ENCODE data around the gene TEX14.
A peak's percentile ranks its signal among the peaks of the same experiment; 100 is the strongest.

The TEX14 gene

GRCh38 chr17:58722696-58723095 is 30.9 kb upstream of the TEX14 start:
- H3K4me3 ChIP-seq (replicated peaks; ENCODE audit: low read depth, low read length) = no peak overlapping the region
- no peak for DNase-seq (ENCODE audit: low read depth)
- TF ChIP-seq CTCF (IDR thresholded peaks at IDR 0.05; ENCODE audit: low read length, missing control alignments) = no peak

DNA sequence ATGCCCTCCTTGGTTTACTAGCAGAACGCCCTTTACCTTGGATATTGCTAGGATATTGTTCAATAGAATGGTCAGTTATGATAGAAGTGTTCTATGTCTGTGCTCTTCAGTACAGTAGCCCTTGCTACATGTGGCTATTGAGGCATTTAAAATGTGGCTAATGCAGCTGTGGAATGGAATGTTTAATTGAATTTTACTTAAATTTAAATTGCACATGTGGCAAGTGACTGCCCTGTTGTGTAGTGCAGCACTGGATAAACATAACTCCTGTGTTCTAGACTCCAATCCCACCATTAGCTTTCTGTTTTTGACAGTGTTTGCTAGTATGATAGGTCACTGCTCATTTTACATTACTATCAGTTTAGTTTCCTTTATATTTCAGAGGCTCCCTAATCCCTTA is 30.4 kb upstream of the TEX14 start:
- no peak for DNase-seq (ENCODE audit: low read depth)
- H3K4me3 ChIP-seq (replicated peaks; ENCODE audit: low read depth, low read length) = no peak overlapping the region
- no peak for TF ChIP-seq CTCF (IDR thresholded peaks at IDR 0.05; ENCODE audit: low read length, missing control alignments)

GRCh38 chr17:58710948-58711552 is 19.2 kb upstream of the TEX14 start:
- peak; percentile 71 for TF ChIP-seq CTCF (IDR thresholded peaks at IDR 0.05; ENCODE audit: low read length, missing control alignments)
- DNase-seq (ENCODE audit: low read depth) = peak; percentile 82
- H3K4me3 ChIP-seq (replicated peaks; ENCODE audit: low read depth, low read length) = no peak overlapping the region

DNA sequence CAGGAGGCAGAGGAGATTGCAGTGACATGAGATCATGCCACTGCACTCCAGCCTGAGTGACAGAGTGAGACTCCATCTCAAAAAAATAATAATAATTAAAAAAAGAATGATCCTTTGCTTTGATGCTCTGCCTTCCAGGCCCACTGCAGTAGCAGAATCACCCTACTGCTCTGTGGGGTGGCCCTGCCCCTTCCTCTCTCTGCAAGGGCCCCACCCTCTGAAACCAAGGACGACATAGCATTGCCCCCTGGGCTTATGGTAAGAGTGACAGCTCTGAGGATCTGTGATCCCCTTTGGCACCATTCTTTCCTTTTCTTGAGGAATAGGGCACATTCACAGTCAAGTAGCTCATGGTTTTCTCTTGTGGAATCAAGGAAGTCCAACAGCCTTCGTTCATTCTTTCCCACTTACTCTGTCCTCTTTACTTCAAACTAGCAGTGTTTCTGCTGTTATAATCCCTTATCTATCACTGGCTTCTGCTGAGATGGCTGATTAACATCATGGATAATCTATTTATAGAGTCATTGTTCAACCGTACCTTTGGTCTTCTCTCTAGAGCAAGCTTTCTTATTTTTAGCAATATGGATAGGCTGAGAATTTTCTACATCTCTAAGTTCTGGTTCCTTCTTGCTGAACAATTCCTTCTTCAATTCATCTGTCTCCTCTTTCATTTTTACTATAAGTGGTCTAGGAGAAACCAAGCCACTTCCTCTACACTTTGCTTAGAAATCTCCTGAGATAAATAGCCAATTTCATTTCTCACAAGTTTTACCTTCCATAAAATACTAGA is 14.7 kb upstream of the TEX14 start:
- DNase-seq (ENCODE audit: low read depth) = no peak
- H3K4me3 ChIP-seq (replicated peaks; ENCODE audit: low read depth, low read length) = no peak overlapping the region
- no peak for TF ChIP-seq CTCF (IDR thresholded peaks at IDR 0.05; ENCODE audit: low read length, missing control alignments)

DNA sequence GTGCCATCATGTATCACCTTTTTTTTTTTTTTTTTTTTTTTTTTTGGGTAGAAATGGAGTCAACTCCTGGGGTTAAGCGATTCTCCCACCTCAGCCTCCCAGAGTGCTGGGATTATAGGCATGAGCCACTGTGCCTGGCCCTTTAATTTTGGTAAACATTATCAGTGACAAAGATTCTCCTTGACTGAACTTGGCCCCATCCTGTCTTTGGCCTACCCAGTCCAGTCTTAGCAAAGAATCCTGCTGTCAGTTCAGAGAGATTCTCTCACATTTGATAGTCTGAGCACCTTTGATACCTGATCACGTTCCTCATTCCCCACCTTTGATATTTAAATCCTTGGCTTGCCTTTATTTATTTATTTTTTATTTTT is 12.1 kb upstream of the TEX14 start:
- no peak overlapping the region for H3K4me3 ChIP-seq (replicated peaks; ENCODE audit: low read depth, low read length)
- no peak for DNase-seq (ENCODE audit: low read depth)
- TF ChIP-seq CTCF (IDR thresholded peaks at IDR 0.05; ENCODE audit: low read length, missing control alignments) = no peak

DNA sequence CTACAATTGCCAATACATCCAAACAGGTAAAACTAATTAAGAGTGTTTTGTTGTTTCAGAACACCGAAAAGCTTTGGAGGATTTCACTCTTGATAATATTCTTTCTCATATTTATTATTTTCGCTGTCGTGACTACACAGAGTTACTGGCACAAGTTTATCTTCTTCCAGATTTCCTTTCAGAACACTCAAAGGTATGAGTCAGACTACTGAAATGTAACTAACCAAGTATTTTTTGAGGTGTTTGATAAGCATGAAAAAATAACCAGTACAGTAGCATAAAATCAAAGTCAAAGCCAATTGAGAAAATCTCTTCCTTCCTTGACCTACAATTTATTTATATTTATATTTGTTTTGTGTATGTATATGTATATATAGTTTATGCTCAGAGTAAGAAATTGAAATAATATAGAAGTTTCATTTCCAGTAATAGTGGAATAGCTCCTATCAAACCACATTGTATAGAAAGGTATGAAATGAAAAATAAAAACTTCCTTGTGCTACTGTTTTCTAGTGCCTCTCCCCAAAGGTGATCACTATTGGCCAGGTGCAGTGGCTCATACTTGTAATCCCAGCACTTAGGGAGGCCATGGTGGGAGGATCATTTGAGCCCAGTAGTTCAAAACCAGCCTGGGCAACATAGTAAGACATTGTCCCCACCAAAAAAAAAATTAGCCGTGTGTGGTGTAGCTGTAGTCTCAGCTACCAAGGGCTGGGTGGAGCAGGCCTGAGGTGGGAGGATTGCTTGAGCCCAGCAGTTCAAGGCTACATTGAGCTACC is 11.5 kb upstream of the TEX14 start:
- H3K4me3 ChIP-seq (replicated peaks; ENCODE audit: low read depth, low read length) = no peak overlapping the region
- DNase-seq (ENCODE audit: low read depth) = peak; percentile 82
- no peak for TF ChIP-seq CTCF (IDR thresholded peaks at IDR 0.05; ENCODE audit: low read length, missing control alignments)
